HG03095 (cell line): Measurements from ENCODE around the gene SERPINE3.

Experiments
- ATAC-seq: cut with Tn5 transposase; IDR thresholded peaks from one replicate; pipeline ENCODE4 v1.9.1; 2021; ENCODE audit warnings: moderate library complexity; ENCODE audit not compliant: unreplicated experiment

SERPINE3 gene

DNA sequence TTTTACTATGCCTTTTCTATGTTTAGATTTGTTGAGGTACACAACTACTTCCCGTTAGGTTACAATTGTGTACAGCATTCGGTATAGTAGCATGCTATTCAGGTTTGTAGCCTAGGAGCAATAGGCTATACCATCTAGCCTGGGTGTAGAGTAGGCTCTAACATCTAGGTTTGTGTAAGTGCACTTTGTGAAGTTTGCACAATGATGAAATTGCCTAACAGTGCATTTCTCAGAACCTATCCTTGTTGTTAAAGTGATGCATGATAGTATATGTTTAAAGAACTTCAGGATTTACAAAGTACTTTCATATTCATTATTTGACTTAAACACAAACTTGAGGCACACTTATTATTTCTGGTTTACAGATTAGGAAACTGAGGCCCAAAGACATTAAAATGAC lies 11.5 kb upstream of the SERPINE3 start:
- no peak for ATAC-seq

DNA sequence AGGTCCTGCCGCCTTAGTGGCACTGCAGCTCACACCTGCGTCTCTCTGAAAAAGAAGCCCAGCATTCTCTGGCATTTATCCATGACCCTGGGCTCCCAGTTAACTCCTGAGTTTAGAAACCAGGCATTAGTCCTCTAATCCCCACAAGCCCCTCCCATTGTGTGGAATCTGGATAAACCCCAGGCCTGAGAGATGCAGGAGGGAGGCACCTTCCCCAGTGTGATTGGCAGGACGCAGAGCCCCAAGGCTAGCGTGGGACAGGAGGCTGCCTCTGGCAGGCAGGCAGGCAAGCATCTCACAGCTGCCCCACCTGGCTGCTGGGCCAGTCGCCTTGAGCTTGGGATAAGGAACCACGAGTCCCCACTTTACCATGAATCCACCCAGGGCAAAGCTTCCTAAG lies 11.0 kb upstream of the SERPINE3 start:
- ATAC-seq: no peak

DNA sequence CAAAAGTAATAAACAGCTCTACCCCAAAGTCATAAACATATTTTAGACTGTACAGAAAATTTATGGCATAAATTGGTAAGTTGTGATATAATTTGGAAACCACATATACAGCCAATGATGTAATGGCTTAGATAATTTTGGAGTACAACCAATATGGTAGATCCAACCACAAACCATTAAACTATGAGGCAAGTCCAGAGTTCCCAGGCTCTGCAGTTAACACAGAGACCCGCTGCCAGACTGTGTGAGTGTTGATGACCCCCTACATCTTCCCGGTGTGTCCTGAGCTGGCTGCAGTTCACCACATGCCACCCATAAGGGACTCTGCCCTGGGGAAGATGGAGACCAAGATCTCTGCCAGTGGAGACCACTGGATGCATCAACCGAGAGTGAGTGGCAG lies 9.9 kb upstream of the SERPINE3 start:
- no peak for ATAC-seq

DNA sequence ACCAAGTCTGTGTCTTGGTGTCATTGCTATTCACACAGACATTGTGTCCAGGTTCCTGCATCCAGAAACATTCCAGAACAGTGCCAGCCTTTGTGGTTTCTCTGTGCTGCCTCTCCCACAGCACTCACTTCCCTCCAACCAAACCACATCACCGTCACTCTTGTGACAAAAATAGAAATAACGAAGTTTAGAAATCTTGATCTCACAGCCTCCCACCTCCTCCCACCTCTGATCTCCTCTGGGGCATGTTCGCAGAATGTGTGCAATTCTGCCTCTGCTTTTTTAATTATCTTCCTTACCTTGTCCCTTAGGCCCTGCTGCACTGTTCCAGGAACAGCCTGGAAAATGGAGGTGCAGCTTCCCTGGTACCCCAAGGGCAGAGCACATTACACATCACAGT lies 8.7 kb upstream of the SERPINE3 start:
- peak; percentile 41 for ATAC-seq

DNA sequence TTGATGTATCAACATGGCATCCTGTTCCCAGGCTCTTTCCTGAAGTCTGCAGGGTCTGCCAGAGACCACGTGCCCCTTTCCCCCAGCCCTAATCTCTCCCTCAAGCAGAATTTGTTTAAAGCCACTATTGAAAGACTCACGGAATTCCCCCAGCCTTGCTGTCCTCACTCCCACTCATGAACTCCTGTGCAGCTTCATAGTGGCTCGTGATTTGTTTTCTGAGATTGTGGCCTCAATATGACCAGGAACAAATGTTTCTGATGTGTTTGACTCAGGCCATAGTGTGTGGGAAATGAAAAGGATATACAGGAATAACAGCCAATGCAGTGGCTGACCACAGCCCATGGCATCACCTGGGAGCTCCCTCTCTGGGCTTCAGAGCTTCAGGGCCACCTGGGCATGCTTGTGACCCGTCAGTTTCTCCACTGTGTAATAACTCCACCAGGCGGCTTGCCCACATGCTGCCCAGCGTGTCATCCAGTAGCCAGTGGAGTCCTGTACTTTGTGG lies 8.1 kb upstream of the SERPINE3 start:
- peak; percentile 49 for ATAC-seq

DNA sequence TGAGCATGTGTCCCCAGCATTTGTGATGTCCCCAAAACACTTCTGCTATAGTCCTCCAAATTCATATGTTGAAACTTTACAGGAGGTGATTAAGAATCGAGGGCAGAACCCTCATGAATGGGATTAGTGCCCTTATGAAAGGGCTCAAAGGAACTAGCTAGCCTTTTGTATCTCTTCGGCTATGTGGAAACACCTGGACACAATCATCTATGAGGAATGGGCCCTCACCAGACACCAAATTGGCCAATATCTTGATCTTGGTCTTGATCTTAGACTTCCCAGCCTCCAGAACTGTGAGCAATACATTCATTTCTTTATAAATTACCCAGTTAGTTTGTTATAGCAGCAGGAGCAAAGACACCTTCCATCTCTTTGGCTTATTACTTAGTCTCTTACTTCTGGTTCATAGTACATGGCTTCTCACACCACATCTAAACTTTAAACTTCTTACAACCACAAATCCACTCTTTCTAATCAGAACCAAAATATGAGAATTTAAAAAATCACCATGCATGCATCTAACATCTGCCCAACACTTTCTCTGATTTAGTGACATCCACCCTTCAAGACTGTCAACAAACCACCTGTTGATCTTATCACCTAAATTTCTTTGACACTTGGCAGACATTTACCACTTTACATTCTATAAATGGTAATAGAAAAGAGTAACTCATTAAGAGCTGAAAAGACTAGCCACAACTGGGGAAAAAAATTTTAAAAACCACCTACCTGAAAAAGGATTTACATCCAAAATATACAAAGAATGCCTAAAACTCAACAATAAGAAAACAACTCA lies 6.7 kb upstream of the SERPINE3 start:
- ATAC-seq: no peak

DNA sequence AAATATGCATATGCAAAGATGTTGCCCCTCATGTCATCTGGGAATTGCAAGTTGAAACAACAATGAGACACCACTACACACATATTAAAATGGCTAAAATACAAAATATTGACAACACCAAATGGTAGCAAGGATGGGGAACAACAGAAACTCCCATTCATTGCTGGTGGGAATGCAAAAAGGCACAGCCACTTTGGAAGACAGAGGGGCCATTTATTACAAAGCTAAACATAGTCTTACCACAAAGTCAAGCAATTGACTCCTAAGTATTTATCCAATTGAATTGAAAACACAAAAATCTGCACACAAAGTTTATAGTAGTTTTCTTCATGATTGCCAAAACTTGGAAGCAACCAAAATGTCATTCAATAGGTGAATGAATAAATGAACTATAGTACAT lies 6.1 kb upstream of the SERPINE3 start:
- ATAC-seq: no peak

DNA sequence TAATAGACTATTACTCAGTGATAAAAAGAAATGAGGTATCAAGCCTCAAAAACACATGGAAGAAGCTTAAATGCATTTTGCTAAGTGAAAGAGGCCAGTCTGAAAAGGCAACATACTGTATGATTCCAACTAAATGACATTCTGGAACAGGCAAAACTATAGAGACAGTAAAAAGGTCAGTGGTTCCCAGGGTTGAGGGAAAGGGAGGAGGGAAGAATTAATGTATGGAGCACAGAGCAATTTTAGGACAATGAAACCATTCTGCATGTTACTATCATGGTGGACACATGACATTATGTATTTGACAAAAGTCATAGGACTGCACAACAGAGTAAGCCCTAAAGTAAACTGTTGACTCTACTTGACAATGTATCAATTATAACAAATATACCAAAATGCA lies 5.7 kb upstream of the SERPINE3 start:
- no peak for ATAC-seq

DNA sequence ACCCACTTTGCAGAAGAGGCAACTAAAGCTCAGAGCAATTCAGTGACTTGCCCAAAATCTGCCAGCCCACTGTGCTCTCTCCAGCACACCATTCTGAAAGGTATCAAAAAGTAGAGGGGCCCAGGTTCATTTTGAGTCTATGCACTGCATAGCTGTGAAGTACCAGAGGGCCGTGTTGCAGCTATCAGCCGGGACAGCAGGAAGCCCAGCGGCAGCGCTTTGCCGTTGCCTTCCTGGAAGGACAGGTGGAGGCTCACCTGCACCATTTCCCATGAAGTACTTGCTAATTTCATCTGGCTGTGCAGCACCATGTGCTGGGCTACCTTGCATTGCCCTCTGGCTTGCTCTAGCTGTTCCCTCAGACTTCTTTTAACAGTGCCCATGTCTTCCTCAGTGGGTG lies 2.7 kb upstream of the SERPINE3 start:
- no peak for ATAC-seq

DNA sequence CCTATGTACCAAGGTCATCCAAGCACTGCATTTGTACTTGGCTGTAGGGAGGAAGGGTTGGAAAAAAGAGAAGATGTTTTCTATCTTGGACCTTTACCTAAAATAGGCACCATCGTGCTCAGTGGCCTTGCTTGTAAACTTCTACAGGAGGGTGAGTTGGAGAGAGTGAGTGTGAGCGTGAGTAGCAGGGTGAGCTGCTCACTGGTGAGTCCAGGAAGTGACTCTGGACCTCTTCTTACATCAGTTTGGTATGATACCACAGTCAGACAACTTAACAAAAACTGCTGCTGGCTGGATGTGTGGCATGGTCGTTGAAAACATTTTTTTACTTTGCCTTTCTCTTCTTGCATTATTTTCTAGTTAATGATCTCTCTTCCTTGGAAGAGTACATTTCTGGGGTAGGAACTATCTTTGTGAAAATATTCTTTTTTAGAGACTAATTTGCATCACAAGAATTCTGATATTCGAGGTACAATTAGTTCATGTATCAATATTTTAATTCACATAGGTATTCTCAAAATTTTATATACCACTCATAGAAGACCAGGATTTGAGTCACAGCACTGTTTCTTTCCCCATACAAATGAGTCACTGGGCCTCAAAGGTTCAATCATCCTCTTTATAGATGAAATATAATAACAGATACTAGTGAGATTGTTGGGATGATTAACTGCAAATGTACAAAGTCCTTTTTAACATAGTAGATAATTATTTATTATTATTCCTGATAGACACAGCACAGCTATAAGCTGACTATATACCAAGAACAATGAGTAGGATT lies 651 bp downstream of the SERPINE3 start:
- ATAC-seq: no peak

DNA sequence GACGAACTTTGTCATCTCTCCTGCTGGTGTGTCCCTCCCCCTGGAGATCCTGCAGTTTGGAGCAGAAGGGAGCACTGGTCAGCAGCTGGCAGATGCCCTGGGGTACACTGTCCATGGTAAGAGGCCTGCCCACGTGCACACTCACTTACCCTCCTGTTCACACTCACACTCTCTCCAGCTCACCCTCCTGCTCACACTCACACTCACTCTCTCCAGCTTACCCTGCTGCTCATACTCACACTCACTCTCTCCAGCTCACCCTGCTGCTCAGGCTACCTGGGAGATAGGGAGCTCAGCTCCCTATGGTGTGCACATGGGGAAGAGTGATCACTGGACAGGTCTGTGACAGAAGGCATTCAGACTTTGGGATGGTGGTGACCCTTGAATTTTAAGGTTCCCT lies 1.7 kb downstream of the SERPINE3 start:
- no peak for ATAC-seq

DNA sequence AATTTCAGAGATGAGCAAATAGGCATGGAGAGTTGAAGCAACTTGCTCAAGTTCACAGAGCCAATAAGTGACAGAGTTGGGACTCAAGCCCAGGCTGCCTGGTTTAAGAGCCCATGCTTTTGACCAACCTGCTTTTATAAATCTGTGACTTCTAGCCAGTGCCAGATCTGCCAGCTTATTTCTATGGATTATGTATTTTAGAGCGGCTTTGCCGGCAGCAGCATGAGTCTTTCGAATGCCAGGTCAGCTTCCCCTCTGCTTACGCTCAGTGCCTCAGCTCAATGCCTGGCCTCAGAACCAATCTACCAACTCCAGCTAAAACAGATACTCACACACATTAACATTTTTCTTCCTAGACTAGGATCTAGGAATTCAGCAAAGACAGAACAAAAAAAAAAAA lies 2.3 kb downstream of the SERPINE3 start:
- no peak for ATAC-seq

DNA sequence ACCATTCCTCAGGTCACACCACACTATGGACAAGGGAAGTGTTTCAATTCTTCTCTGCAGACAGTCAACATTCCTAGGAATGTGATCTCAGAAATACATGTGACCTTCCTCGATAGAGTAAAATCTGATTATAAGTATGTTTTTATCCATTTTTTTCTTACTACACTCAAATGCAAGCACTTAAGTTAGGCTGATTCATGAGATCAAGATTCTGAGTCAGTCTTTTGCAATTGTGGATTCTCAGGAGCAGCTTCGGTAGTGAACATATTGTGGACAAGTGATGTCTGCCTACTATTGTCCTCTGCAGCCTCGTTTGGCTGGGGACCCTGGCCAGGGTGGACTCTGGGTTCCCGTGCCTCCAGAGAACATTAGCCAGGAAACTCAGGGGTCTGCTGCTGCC lies 3.2 kb downstream of the SERPINE3 start:
- no peak for ATAC-seq

DNA sequence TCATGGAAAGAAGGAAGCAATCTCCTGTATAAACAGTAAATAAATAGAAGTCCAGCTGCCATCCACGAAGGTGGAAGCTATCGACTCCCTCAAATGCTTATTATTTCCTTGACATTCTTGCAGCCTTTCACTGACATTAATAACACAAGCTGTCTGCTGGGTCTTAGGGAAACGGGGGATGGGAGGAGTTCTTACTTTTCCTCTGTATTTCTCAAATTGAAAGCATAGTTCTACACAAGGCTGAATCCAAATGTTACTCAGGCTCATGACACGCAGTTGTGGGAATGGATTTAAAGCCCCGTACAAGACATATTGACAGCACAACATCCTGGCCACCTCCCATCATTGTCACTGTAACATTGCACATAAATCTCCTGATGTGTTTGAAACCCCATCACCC lies 4.0 kb downstream of the SERPINE3 start:
- no peak for ATAC-seq

DNA sequence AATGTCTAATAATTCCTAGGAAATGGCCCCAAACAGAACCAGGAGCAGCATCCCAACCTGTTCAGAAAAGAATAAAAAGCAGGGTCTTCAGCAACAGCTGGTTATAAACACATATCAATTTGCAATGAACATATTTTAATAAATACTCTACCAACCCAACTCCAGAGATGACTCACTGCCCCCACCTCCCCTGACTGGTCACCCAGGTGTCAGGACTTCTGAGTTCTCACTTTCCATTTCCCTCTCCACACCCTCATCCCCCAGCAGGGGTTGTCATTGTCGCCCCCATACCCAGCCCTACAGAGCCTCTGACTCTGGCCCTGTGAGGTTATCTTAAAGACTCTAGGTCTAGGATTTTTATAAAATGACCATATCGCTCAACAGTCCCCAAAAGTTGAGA lies 6.9 kb downstream of the SERPINE3 start:
- no peak for ATAC-seq

DNA sequence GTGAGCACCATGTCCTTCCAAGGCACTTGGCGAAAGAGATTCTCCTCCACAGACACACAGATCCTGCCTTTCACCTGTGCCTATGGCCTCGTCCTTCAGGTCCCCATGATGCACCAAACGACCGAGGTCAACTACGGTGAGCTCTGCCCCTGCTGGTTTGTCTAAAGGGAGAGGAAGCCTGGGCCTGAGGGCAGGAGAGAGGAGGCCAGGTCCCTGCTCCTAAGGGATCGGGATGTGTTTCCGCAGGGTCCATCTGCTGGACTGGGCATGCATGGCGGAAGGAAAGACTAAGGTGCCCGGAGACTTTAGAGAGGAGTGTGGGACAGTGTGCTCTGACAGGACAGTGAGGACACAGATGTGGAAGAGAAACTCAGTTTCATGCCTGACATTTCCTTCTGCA lies 7.6 kb downstream of the SERPINE3 start:
- ATAC-seq: no peak

DNA sequence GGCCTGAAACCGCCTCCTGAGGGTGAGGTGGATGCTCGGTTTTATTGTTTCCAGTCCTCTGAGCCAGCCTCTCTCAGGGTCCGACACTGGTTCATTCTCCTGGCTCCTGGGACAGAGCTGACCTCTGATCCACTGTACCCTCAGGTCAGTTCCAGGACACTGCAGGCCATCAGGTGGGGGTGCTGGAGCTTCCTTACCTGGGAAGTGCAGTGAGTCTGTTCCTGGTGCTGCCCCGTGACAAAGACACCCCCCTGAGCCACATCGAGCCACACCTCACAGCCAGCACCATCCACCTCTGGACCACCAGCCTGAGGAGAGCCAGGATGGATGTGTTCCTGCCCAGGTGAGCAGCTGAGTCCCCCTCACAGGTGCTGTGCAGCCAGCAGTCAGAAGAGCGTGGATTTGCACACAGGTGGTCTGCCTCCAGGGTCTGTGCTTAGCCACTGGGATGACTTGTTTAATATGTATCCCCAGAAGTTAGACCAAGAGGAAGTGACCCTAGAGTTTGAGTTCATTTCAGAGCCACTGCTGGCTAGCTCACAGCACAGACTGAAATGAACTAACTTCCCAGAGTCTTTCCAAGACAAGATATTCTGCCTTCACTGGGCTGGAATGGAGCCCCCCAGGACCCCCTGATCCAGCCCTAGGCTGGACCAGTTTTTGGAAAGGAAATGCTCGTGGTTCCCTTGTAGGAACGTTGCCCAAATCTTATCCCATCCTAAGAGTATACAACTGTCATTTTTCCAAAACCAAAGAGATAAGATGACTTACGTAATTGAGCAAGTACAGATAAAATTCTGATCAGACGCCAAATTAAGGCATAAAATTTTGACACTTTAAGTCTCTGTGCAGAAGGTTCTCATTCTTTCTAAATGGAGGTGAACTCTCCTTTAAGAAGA lies 8.8 kb downstream of the SERPINE3 start:
- ATAC-seq: no peak

DNA sequence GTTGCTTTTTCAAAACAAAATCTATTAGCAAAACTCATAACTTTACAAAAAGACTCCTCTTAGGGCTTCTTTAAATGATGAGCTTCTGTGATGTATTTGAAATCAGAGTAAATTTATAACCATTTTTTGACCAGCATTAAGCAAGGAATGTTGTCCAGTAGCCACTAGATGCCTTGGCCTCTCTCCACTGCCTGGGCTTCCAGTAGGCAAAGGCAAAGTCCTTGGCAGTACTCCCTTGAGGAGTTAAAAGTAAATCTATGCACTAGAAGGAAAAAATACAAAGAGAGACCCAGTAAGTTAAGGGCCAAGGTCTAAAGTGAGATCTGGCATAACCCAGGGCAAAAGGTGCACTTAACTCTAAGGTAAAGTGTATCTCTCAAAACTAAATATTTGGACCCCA lies 9.5 kb downstream of the SERPINE3 start:
- ATAC-seq: no peak

DNA sequence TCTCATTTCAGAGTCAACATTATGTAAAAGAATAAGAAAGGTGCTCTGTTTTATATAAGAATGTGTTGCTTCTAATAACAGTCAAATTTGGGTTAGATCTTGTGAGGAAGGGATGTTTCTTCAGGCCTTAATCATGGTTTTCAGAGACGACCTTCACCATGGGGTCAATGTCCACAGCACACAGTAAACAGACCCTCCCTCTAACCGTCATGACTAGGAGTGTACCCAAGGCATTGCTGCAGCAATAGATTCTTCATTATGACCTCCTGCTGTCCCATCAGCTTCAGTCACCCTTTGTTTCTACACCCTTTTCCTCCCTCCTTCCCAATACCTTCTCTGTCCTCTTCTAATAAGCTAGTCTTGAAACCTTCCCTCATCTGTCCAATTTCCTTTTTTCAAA lies 15.7 kb downstream of the SERPINE3 start:
- no peak for ATAC-seq

DNA sequence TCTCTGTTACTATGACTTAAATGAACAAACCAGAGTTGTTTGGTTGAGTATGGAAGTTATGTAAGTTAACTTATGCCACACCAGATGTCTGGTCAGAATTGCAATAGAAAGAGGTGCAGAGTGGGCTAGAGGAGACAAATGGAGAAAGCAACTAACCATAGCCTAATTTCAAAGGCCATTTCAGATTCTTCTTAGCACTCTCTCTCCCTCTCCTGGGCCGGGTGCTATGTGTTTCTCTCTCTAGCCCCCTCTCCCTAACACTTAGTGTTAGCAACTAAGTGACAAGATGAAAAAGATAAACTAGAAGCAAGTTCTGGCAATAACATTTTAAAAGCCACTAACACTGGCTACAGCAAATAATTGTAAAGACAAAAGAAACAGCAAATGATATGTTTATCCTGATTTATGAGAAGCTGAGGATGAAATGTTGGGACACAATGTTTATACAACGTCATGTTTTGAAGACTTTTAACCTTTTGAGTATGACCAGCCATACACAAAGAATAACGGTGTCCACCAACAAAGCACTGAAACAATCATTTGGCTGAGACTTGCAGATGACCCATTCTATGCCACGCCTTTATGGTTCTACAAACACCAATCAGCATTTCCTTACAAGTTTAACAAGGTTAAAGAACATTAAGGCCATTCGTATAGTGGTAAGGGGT lies 18.6 kb downstream of the SERPINE3 start:
- no peak for ATAC-seq

DNA sequence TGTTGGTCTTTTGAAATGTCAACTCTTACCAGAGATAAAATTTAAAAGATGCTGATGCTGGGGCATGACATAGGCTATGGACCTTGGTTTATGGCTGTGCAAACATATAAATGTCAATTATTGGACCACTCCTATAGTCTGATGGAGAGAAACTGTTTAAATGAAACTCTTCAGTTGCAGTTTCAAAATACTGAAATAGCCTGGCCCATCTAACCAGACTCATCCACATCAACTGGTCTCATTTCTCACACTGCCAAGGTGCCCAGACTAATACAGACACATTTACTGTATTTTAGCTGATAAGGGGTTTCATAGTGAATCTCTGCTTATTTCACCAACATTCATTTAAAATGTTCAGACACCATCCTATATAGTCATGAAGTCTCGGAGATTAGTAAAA lies 19.9 kb downstream of the SERPINE3 start:
- ATAC-seq: no peak
